GM18909 (cell line): ENCODE data around the gene MCTP2.

ENCODE experiments used
- ATAC-seq: cut with Tn5 transposase; IDR thresholded peaks from one replicate; pipeline ENCODE4 v1.9.1; 2021; ENCODE audit warnings: mild to moderate bottlenecking; ENCODE audit not compliant: unreplicated experiment, poor library complexity

MCTP2 gene

DNA sequence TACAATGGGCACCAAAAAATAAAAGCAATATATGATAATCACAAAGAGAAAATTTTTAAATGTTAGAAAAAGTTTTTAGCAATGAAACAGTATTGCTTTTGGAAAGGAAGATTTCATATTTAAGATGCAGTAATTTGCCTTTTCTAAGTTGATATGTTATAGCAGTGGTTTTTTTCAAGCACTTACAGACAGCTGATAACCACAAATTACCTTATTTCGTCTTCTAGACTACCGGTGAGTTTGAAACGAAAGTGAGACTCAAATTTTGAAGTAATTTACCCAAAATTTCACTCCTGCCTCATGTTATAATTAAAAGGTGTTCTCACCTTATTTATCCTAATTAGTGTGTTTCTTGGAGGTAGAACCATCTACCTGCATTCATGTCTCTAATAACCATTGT lies 207.8 kb downstream of the MCTP2 start:
- no peak for ATAC-seq

- ATAC-seq = no peak
Measured at GRCh38 chr15:94441760-94442159, 210.4 kb downstream of the MCTP2 start.

- no peak for ATAC-seq
Measured at GRCh38 chr15:94442480-94442879, 211.1 kb downstream of the MCTP2 start.

- ATAC-seq = no peak
Measured at GRCh38 chr15:94443186-94443585, 211.8 kb downstream of the MCTP2 start.

DNA sequence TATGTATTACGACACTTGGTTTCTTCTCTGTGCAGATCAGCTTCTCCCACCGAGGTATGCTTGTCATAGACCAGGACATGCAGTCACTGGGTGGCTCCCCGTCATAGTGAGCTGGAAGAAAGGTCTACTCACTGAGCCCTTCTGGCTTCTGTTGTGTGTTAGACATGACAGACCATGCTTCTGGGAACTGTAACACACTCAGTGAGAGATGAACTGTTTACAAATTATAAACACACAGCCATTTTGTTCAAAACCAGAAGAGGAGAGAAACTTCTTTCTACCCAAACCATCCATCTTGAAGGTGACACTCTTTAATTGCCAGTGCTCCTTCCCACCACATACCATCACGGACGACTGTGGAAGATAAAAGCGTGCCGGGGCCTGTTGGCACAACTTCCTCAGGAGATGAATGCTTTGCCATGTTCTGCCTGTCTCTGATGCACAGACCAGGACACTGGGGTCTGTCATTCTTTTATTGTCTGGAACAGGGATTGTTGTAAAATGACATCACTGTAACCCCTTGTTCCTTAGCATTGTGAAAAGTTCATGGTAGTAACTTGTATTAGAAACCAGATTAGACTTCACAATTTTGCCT lies 214.3 kb downstream of the MCTP2 start:
- no peak for ATAC-seq

GRCh38 chr15:94446441-94446840 lies 215.1 kb downstream of the MCTP2 start:
- no peak for ATAC-seq

DNA sequence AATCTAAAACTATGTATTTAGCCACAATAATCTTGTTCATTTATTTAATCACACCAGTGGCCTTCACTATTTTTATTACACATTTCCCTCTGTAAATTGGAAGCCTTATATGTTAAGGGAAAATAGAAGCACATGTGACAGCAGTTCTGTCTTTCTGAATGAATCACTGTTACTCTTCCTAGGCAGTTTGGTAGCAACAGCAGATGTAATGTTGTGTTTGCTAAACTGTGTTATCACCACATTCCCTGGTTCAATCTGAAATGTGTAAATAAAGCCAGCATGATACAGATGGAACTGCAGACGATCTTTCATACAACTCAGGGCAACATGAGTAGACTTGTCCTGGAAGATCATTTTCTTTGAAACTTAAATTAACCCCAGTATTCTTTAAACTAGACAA lies 220.1 kb downstream of the MCTP2 start:
- no peak for ATAC-seq

GRCh38 chr15:94453227-94453988 lies 222.0 kb downstream of the MCTP2 start:
- ATAC-seq = no peak

GRCh38 chr15:94455297-94455696 lies 223.9 kb downstream of the MCTP2 start:
- no peak for ATAC-seq

GRCh38 chr15:94456226-94456625 lies 224.9 kb downstream of the MCTP2 start:
- ATAC-seq = no peak

GRCh38 chr15:94457661-94458060 lies 226.3 kb downstream of the MCTP2 start:
- no peak for ATAC-seq

- ATAC-seq = no peak
Measured at GRCh38 chr15:94460624-94461023, 229.3 kb downstream of the MCTP2 start.

GRCh38 chr15:94467034-94467433 lies 235.7 kb downstream of the MCTP2 start:
- ATAC-seq = peak; percentile 76

GRCh38 chr15:94470492-94470891 lies 239.1 kb downstream of the MCTP2 start:
- ATAC-seq = no peak

- ATAC-seq = no peak
Measured at GRCh38 chr15:94476686-94477085, 245.3 kb downstream of the MCTP2 start.

GRCh38 chr15:94477913-94478553 lies 246.7 kb downstream of the MCTP2 start:
- no peak for ATAC-seq

- ATAC-seq = no peak
Measured at GRCh38 chr15:94478763-94479162, 247.4 kb downstream of the MCTP2 start.

GRCh38 chr15:94480289-94480834 lies 249.0 kb downstream of the MCTP2 start:
- ATAC-seq = no peak

DNA sequence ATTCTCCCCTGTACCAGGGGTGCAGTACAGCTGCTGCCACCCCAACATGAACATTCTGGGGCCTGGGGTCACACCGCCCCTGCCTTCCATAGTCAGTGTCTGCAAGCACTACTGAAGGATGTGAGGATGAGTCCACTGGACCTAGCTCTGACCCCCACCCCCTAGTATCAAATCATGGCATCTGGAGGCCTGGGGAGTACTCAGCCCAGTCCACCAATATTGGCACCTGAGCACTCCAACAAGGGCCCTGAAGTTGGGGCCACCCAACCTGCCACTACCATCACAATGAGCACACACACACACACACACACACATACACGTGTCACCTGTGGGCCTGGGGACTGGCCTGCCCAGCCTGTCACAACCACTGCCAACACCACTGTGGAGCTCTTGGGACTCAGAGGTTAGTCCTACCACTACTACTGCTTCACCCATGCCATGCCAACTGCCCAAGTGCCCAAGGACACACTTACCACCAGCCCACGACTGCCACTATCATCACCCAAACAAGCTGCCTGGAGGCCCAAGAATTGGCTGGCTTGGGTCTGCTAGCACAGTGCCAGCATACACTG lies 253.9 kb downstream of the MCTP2 start:
- ATAC-seq = no peak

- no peak for ATAC-seq
Measured at GRCh38 chr15:94487635-94488034, 256.3 kb downstream of the MCTP2 start.

GRCh38 chr15:94493176-94493575 lies 261.8 kb downstream of the MCTP2 start:
- no peak for ATAC-seq
